Fibroblast of lung (primary cell): ENCODE data around the gene RNF150. TPM values are rescaled to one million over a fixed set of nuclear protein-coding genes. Genes with fewer than 3 reads are reported as not detected.

ENCODE experiments used
- DNase-seq, 2 donors: peaks; one replicate each; pipeline versions ENCODE4 v3.0.0 to v3.0.0-alpha.2; 2010; ENCODE audit warnings: low read depth in 2 of 2
- H2AFZ ChIP-seq: 2 replicates; pipeline ENCODE4 v1.5.1; 2012; ENCODE audit warnings: low read length, control low read depth, inconsistent platforms
- H3K27ac ChIP-seq: 2 replicates; pipeline ENCODE4 v1.5.1; 2011; ENCODE audit warnings: low read length, control low read depth; ENCODE audit not compliant: insufficient read depth
- H3K27me3 ChIP-seq: 2 replicates; pipeline ENCODE4 v1.5.1; 2011; ENCODE audit warnings: mild to moderate bottlenecking, low read length; ENCODE audit not compliant: control insufficient read depth, insufficient read depth
- H3K36me3 ChIP-seq: 2 replicates; pipeline ENCODE4 v1.5.1; 2011; ENCODE audit warnings: low read length; ENCODE audit not compliant: control insufficient read depth, insufficient read depth
- H3K4me1 ChIP-seq: 2 replicates; pipeline ENCODE4 v1.5.1; 2011; ENCODE audit warnings: low read length; ENCODE audit not compliant: control insufficient read depth, insufficient read depth; ENCODE audit errors: extremely low read depth
- H3K4me2 ChIP-seq: 2 replicates; pipeline ENCODE4 v1.5.1; 2011; ENCODE audit warnings: low read length, control low read depth; ENCODE audit not compliant: insufficient read depth; ENCODE audit errors: extremely low read depth
- H3K4me3 ChIP-seq, 4 experiments: fragments of 200-600 bp in 1 of 4; sonication (generic) in 1 of 4; replicated peaks in 1 of 4; 2 replicates each; pipeline ENCODE4 v1.5.1; 2011 to 2016; ENCODE audit warnings: low read length in 4 of 4, low read depth in 3 of 4, mild to moderate bottlenecking in 3 of 4, control low read depth in 2 of 4, inconsistent platforms in 1 of 4, mixed read lengths in 1 of 4; ENCODE audit not compliant: insufficient read depth in 1 of 4; ENCODE audit errors: control extremely low read depth in 1 of 4
- H3K79me2 ChIP-seq: 2 replicates; pipeline ENCODE4 v1.5.1; 2012; ENCODE audit warnings: mild to moderate bottlenecking, low read length, inconsistent platforms; ENCODE audit not compliant: control insufficient read depth, insufficient read depth
- H3K9ac ChIP-seq: 2 replicates; pipeline ENCODE4 v1.5.1; 2011; ENCODE audit warnings: mild to moderate bottlenecking, low read length, control low read depth; ENCODE audit not compliant: insufficient read depth
- H3K9me3 ChIP-seq: 2 replicates; pipeline ENCODE4 v1.5.1; 2012; ENCODE audit warnings: low read depth, low read length; ENCODE audit not compliant: control insufficient read depth, insufficient read depth
- H4K20me1 ChIP-seq: 2 replicates; pipeline ENCODE4 v1.5.1; 2011; ENCODE audit warnings: low read length; ENCODE audit not compliant: control insufficient read depth, insufficient read depth; ENCODE audit errors: extremely low read depth
- EZH2 ChIP-seq: IDR thresholded peaks from 2 replicates; pipeline ENCODE4 v1.5.1; 2012; ENCODE audit warnings: low read length, control low read depth, mild to moderate bottlenecking; ENCODE audit errors: missing control alignments
- polyA plus RNA-seq, 2 donors: library from polyadenylated mRNA; depleted of rRNA in 1 of 2; stranded (reverse) in 1 of 2; unstranded in 1 of 2; fragments of >200 nt; gene quantifications; 2 replicates each; pipeline ENCODE4 v1.2.1, GENCODE V29; 2011 to 2012; ENCODE audit warnings: missing spikeins in 1 of 2
- total RNA-seq: library from RNA; depleted of rRNA; stranded (reverse); fragments of >200 nt; gene quantifications from 2 replicates; pipeline ENCODE4 v1.2.1, GENCODE V29; 2014
- TF ChIP-seq, protein P1 (sequence below), 2 donors: IDR thresholded peaks in 1 of 2; conservative IDR thresholded peaks in 1 of 2; 1 replicate in 1 of 2; 2 replicates in 1 of 2; pipeline ENCODE4 v1.5.1; 2011 to 2012; ENCODE audit warnings: low read length in 2 of 2, control low read depth in 1 of 2, inconsistent platforms in 1 of 2, low read depth in 1 of 2, mild to moderate bottlenecking in 1 of 2

Gene RNF150
- total and polyA plus RNA-seq, 2 donors (not counting 1 experiment from before 2014, with no cell fraction given) = 0.66 to 5.6 TPM

- Histone ChIP-seq H3K4me2 (no peak overlapping the region), H3K9ac (no peak overlapping the region), H4K20me1 (no peaks in the 10 kb centered on the region), H3K9me3 (no peaks in the 10 kb centered on the region), H3K36me3 (no peaks in the 10 kb centered on the region), H3K27me3 (no peaks in the 10 kb centered on the region), H2AFZ (no peak overlapping the region), H3K79me2 (no peaks in the 10 kb centered on the region), H3K4me1 (no peaks in the 10 kb centered on the region), H3K27ac (no peak overlapping the region), H3K4me3 (no peak overlapping the region)
- DNase-seq = no peak
- no peak for TF ChIP-seq EZH2
- TF ChIP-seq, protein P1, sequence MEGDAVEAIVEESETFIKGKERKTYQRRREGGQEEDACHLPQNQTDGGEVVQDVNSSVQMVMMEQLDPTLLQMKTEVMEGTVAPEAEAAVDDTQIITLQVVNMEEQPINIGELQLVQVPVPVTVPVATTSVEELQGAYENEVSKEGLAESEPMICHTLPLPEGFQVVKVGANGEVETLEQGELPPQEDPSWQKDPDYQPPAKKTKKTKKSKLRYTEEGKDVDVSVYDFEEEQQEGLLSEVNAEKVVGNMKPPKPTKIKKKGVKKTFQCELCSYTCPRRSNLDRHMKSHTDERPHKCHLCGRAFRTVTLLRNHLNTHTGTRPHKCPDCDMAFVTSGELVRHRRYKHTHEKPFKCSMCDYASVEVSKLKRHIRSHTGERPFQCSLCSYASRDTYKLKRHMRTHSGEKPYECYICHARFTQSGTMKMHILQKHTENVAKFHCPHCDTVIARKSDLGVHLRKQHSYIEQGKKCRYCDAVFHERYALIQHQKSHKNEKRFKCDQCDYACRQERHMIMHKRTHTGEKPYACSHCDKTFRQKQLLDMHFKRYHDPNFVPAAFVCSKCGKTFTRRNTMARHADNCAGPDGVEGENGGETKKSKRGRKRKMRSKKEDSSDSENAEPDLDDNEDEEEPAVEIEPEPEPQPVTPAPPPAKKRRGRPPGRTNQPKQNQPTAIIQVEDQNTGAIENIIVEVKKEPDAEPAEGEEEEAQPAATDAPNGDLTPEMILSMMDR (conservative IDR thresholded peaks at IDR 0.05 in 1 of 2, IDR thresholded peaks at IDR 0.05 in 1 of 2; ENCODE audit: low read depth in 1 of 2, low read length in 2 of 2) = no peak
Observed at GRCh38 chr4:140925417-140925816, 207.9 kb downstream of the RNF150 start.

DNA sequence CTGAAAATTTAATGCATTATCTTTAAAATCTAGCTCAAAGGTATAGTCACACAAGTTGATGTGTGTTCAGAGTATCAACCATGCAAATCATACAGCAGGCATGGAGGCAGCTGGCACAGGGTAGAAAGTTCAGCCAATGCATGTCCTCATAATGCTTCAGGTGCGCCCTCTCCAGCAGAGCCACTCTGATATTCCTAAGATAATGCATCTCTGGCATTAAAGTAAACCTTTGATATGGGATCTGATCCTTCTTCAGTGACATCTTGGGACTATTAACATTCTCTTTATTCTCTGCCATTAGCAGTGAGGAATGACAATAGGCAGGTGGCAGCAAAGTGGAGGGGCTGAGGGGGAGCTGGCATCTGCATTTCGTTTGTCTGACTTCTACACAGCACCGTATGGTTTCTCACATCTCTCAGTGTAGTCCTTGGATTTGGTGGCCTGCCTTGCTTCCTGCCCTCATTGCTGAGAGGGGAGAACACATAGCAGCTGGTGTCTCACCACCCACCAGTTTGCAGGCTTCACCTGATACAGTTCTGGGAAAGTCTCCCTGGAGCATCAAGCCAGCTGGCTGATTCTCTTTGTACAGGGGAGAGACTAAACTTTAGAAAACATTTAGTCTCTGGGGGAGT is 208.4 kb downstream of the RNF150 start:
- Histone ChIP-seq H3K4me2 (no peak overlapping the region), H3K27ac (no peak overlapping the region), H4K20me1 (no peaks in the 10 kb centered on the region), H2AFZ (no peak overlapping the region), H3K27me3 (no peaks in the 10 kb centered on the region), H3K36me3 (no peaks in the 10 kb centered on the region), H3K79me2 (no peaks in the 10 kb centered on the region), H3K4me3 (no peak overlapping the region), H3K9ac (no peak overlapping the region), H3K9me3 (no peaks in the 10 kb centered on the region), H3K4me1 (no peaks in the 10 kb centered on the region)
- no peak for TF ChIP-seq EZH2
- TF ChIP-seq, protein P1 (conservative IDR thresholded peaks at IDR 0.05 in 1 of 2, IDR thresholded peaks at IDR 0.05 in 1 of 2; ENCODE audit: low read depth in 1 of 2, low read length in 2 of 2) = no peak
- DNase-seq = no peak

- no peaks in the 10 kb centered on the region for H4K20me1 ChIP-seq
- no peak overlapping the region for H3K9ac ChIP-seq
- H2AFZ ChIP-seq = no peak overlapping the region
- H3K79me2 ChIP-seq = no peaks in the 10 kb centered on the region
- no peaks in the 10 kb centered on the region for H3K27me3 ChIP-seq
- H3K36me3 ChIP-seq = no peaks in the 10 kb centered on the region
- no peak overlapping the region for H3K4me3 ChIP-seq
- peak in 1 of 2 donors; percentile 5 for DNase-seq
- no peak overlapping the region for H3K4me2 ChIP-seq
- no peaks in the 10 kb centered on the region for H3K9me3 ChIP-seq
- H3K4me1 ChIP-seq = no peaks in the 10 kb centered on the region
- TF ChIP-seq, protein P1 (conservative IDR thresholded peaks at IDR 0.05 in 1 of 2, IDR thresholded peaks at IDR 0.05 in 1 of 2; ENCODE audit: low read depth in 1 of 2, low read length in 2 of 2) = no peak
- H3K27ac ChIP-seq = no peak overlapping the region
Observed at GRCh38 chr4:140906993-140907962, 226.0 kb downstream of the RNF150 start.
